ENCODE data around the gene OR1F1.
"Not testable (repeated sequence)": the region's sequence is repeated elsewhere in the genome, so short reads cannot be mapped to it uniquely, and the experiment has no call there.

The OR1F1 gene

GRCh38 chr16:3187798-3188674, at the start of gene OR1F1:
Gene OR1F1 (plus strand): TSS chr16:3188204.
- DNase-seq: no peak

- no peak for DNase-seq
Measured at GRCh38 chr16:3138342-3138741, 49.7 kb upstream of the OR1F1 start.

- DNase-seq: no peak
Measured at GRCh38 chr16:3138823-3139426, 49.1 kb upstream of the OR1F1 start.

GRCh38 chr16:3139561-3139960, 48.4 kb upstream of the OR1F1 start:
- DNase-seq: not testable (repeated sequence)

GRCh38 chr16:3140603-3141427, 47.2 kb upstream of the OR1F1 start:
- DNase-seq: no peak

GRCh38 chr16:3141781-3142311, 46.2 kb upstream of the OR1F1 start:
- DNase-seq: no peak

GRCh38 chr16:3142327-3142726, 45.7 kb upstream of the OR1F1 start:
- no peak for DNase-seq

GRCh38 chr16:3142770-3143169, 45.2 kb upstream of the OR1F1 start:
- no peak for DNase-seq

GRCh38 chr16:3143189-3143588, 44.8 kb upstream of the OR1F1 start:
- DNase-seq: no peak

- no peak for DNase-seq
Measured at GRCh38 chr16:3143598-3144320, 44.2 kb upstream of the OR1F1 start.

- DNase-seq: no peak
Measured at GRCh38 chr16:3144321-3144983, 43.6 kb upstream of the OR1F1 start.

GRCh38 chr16:3145151-3145550, 42.9 kb upstream of the OR1F1 start:
- DNase-seq: no peak

- no peak for DNase-seq
Measured at GRCh38 chr16:3145660-3146059, 42.3 kb upstream of the OR1F1 start.

GRCh38 chr16:3147046-3147756, 40.8 kb upstream of the OR1F1 start:
- no peak for DNase-seq

- no peak for DNase-seq
Measured at GRCh38 chr16:3147757-3148104, 40.3 kb upstream of the OR1F1 start.

GRCh38 chr16:3148256-3149192, 39.5 kb upstream of the OR1F1 start:
- no peak for DNase-seq

GRCh38 chr16:3149193-3149530, 38.8 kb upstream of the OR1F1 start:
- DNase-seq: no peak

GRCh38 chr16:3149630-3150345, 38.2 kb upstream of the OR1F1 start:
- peak; percentile 77 for DNase-seq

GRCh38 chr16:3150346-3151218, 37.4 kb upstream of the OR1F1 start:
- peak; percentile 97 for DNase-seq
